Ramos (cell line): ENCODE results near the gene SH2D1B.
"Not testable (repeated sequence)": the region's sequence is repeated elsewhere in the genome, so short reads cannot be mapped to it uniquely, and the experiment has no call there.

Experiments used
- in situ Hi-C: fragments of 300-500 bp; cut with MboI; formaldehyde crosslinking; loops from one replicate; pipeline ENCODE4 v1.14.3; 2022; ENCODE audit warnings: low sequenced_read_pairs; ENCODE audit not compliant: unreplicated experiment

Gene SH2D1B

DNA sequence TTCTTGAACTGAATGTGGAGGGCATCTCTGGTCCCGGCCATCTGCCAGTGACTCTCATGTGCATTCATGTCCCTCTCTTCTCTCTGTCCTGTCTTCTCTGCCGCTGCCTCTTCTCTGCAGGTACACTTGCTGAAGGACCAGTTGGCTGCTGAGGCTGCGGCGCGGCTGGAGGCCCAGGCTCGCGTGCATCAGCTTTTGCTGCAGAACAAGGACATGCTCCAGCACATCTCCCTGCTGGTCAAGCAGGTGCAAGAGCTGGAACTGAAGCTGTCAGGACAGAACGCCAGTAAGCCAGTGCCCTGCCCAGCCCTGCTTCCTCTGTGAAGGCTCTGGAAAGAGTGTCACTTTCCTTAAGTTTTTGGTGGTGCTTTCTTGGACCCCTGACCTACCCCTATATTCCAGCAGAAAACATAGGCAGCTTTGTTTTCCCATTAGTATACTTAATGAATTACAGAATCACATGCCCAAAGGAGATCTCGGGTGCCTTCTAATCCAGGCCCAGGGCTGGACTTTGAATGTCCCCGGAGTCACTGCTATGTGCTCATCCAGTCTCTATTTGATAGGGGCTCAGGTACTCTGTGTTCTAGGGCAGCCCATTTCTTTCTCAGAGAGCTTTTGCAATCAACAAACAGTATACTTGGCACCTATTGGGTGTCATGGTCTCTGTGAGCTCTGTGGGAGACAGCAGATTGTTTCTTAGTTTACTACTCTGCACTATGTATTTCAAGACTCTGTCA lies 46.5 kb downstream of the SH2D1B start:
- in situ Hi-C loops = no loop called here

DNA sequence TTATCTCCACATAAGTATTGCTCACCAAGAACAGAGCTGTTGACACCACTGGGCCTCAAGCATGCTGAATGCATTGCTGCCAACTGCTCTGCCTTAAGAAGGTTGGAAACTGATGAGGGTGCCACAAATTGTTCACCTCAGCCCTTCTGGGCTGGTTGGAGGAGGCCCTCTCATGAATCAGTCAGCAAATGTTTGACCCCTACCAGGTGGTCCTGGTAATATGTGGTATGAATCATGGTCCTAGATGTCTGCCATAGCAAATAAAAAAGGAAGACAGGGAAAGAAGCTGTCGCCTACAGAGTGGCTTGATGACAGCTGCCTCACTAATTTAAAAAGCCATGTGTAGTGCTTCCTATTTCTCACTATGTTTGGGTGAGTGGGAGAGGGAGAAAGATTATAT lies 47.4 kb downstream of the SH2D1B start:
- in situ Hi-C loops = no loop called here

DNA sequence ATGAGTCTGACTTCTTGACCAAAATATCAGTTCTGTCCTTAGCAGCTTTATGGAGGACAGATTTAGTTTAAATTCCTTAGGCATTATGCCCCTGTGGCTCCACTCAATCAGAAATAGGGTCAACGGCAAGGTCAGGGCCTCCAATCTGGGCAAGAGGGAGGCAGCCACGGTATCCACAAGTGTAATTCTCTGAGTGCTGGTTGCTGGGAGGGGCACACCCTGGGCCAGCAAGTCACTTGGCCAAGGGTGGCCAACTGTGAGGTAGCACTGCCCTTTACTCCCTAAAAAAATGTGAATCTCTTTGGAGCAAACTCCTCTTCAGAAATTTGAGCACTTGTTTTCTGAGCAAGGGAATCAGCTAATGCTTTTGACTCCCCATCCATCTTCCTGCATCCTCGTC lies 48.1 kb downstream of the SH2D1B start:
- in situ Hi-C loops = no loop called here

DNA sequence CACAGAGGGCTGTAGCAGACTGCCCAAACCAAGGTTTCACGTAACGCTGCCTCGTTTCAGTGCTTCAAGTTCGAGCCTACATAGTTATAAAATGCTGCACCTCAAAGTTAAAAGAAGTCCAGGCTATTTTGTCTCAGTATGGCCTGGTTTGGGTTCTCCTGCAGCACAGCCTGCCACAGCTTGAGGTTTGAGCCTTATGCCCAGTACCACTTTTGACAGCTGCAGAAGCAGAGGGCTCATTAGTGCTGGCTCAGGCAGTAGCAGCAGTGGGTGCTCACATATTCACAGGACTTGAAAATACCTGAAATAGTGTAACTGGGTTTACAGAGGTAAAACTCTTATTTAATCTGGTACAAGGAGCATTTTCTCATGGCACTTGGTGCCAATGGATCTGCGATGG lies 50.6 kb downstream of the SH2D1B start:
- in situ Hi-C loops = no loop called here

DNA sequence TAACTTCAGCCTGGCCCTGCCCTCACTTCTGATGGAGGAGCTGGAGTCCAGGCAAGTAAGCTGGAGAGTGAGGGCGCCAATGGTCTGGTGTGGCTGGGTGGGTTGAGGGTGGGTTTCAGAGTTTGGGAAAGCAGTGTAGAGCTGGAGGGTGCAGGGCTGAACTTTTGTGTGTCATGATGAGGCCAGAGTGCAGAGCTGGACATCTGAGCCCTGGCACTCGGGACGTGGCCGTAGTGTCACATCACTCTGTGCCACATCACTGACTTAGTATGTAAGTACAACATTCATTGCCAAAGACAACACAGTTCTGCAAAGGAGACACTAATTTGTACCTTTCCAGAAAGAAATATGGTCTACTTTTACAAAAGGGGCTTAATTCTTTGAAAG lies 51.1 kb downstream of the SH2D1B start:
- in situ Hi-C loops = no loop called here

DNA sequence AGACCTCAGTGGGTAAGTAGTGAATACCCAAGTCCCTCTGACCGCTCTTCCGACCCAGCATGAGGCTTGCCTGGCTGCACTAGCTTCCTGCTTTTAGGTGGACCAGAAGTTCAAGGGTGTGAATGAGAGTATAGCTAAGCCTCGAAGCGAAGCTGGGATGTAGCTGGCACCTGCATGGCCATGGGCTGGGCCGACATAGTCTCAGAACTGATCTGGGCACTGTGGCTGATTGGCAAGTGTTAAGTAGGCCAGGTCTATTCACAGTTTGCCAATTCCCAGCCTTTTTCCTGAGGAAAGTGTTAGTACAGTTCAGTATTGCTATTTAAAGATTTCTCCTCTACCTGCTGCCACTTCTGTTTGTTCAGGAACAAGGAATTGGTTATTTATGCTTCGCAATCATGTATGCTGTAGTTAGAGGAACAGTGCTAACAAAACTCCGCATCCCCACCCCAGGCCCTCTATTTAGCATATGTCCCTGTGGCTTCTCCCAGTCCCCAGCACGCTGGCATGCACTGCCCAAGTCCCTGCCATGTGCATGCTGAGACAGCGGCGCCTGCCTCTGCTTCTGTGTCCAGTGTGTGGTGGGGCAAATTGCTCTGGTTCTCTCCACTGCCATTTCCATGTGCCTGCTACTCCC lies 51.6 kb downstream of the SH2D1B start:
- in situ Hi-C loops = no loop called here

DNA sequence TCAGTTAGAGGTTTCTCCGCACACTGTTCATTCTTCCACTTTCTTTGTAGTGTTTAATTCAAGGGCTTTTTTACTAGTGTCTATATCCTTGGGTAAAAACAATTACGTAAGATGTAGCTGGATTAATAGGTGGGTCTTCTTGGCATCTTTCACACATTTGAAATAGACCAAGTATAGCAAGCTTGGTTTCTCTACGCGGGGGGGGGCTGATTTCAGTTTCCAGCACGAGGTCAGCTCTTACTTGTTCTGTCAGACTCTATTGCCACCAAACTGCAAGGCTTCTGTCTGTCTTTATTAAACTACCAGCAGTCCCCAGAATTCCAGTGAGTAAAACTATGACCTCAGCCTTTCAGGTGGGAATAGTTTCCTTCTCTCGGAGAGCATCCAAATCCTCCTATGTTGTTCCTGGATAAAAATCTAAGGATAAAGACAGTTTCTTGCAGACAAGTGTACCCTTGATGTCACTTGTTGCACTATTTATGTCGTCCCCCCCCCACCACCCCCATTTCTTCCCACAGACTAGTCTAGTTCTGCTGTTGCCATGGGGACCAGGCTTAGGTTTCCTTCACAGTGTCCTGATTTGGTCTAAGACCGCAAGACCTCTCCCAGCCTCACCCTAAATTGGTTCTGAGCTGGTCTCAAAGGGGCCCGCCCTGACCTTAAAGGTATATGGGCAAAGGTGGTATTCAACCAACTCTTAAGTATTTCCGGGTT lies 52.3 kb downstream of the SH2D1B start:
- in situ Hi-C loops = no loop called here

DNA sequence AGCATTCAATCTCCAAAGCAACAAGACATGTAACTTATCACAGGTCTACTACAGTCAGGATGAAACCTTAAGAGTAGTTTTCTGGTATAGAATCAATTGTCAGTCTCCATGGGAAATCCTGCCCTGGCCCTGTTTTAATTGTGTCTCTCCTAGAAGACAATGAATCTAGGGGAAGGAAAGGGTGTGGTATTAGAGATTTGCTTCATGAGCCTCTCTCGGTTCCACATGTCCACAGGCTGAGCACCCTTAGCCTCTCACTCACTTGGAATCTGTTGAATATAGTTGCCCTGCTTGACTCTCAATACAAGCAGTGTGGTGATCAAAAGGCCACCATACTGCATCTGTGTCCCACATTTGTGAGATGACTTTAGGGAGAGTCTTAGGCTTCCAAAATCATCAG lies 53.0 kb downstream of the SH2D1B start:
- in situ Hi-C loops = no loop called here

DNA sequence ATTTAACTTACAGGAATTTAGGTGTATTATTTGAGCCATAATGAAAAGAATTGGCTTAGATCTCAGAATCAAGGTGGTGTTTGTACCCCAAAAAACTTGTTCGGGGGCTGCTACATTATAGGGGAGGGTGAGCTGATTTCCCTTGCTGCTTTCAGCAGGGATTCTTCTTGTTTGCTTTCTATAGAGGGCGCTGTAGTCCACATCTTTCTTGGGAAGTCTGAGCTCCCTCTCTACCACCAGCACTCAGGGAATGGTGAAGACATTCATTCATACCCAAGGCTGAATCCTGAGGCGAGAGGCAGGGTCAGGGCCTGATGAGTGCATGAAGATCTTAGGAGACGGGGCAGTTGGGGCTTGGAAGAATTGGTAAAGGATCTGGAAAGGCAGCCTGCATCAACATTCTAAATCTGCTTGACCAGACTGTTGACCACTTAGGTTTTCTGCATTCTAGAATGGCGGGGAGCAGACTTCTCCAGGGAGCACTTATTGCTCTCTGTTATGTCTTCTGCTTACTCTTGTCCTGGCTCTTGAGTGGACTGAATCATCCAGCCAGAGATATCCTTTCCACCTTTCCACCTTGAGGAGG lies 54.2 kb downstream of the SH2D1B start:
- in situ Hi-C loops = no loop called here

DNA sequence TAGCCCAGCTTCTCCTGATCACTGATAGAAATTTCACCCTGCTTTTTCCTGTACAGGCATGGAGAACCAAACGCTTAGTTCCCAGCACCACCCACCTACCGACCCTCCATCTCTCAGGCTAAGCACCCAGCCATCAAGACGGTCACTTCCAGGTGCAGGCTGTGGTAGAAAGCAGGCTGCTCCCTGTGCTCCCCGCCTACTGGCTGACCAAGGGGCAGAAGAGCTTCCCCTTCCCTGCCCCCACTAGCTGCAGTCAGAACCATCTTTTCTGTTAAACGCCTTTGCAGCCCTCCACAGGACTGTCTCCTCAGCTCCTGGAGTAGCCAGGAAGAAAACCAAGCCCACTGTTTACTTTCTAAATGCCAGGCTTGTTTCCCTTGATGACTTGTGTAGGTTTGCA lies 58.2 kb downstream of the SH2D1B start:
- in situ Hi-C loops = no loop called here

DNA sequence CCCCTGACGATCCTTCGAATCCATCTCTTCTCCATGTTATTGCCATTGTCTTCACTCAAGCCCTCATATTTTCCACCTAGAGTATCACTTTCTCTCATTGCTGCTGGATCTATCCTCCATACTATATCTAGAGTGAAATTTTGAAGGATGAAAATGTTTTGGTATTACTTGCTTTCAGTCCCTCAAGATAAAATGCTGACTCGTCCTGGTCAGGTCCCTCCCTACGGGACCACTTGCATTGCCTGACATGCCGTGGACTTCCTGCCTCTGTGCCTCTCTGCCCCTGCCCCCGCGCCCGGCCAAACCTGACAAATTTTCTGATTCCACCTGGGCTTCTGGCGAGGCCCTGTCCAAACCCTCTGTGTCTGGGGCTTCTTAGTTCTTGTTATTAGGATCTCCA lies 58.9 kb downstream of the SH2D1B start:
- in situ Hi-C loops = no loop called here

DNA sequence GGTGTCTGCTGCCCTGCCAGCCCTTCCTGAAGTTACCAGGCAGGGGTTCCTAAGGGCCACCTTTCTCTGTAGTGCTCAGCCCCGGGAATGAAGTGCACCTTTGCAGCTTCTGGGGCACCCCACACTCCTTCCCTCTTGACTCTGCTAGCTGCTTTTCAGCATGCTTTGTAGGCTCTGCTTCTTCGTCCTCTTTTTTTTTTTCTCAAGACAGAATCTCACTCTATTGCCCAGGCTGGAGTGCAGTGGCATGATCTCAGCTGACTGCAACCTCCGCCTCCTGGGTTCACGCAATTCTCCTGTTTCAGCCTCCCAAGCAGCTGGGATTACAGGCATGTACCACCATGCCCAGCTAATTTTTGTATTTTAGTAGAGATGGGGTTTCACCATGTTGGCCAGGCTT lies 60.1 kb downstream of the SH2D1B start:
- in situ Hi-C loops = not testable (repeated sequence)

DNA sequence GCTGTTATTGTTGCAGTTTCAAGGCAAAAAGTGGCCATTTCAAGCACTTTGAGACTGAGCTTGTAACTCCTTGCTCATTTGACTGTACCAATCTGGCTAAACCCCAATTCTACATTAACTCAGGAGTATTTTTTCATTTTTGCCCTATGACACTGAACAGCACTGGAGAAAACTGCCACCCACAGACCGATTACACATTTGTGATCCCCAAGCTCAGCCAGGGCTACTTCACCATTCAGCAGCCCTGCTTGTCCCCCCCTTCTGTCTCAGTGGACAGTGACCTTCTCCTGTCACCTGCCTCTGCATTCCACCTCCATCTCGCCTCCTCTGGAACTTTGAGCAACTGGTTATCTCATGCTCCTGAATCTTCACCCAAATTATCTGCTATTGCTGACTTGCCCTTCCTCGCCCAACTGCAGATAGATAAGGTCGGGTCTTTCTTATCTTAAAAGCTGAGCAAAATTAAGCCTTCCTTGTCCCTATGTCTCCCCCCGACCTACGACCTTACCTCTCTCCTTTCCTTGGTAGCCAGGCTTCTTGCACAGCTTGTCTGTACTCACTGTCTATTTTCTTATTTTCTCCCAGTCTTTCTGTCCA lies 60.6 kb downstream of the SH2D1B start:
- in situ Hi-C loops = no loop called here

DNA sequence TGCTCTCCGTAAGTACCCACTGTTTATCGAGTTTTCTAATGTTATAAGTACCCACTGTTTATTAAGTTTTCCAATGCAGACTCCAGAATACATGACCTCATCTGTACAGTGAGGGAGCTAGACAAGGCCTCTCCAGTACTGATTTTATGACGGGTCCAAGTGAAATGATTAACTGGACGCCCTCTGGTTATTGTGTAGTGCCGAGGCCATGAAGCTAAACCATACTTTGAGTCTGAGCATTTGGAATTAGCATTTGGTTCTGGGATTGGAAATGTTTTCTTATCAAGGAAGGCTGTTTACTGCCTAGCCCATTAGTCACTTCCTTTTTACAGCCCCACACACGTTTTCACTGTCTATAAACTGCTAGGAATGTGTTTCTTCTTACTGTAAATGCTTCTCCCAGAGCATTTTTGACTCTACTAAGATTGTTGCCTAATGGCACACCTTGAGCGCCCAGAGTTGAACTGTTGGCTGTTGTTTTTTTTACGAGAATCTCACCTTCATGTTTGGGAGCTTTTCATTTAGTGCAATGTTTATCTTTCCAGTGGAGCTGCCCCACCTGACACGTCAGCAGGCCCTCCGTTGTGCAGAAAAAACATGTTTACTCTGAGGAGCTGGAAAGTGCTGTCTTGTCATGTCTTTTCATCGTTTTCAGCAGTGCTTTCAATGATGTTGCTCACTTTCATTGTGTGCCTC lies 62.2 kb downstream of the SH2D1B start:
- in situ Hi-C loops = no loop called here

DNA sequence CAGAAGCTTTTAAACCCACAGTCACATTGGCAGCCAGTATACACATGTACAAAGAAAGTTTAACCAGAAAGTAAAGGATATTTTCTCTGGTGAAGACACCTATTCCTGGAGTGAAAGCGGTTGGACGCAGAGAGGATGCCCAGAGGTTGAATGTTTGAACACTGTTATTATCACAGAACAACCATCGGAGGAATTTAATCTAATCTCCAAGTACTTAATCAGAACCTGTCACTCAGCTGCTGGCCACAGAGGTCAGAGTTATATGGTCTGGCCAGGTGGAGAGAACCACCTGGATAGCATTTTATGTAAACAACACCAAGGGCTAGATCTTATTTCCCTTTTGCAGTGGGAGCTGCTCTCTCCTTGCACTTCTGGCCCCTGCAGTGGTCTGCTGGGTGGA lies 64.7 kb downstream of the SH2D1B start:
- in situ Hi-C loops = no loop called here
